H9 (cell line): Measurements from ENCODE around the gene UFM1. TPM values are rescaled to one million over a fixed set of nuclear protein-coding genes. Genes with fewer than 3 reads are reported as not detected.

Source experiments
- DNase-seq: peaks from one replicate; pipeline ENCODE4 v3.0.0-alpha.2; 2017
- H2AFZ ChIP-seq: one replicate; pipeline ENCODE4 v1.6.1; 2013; ENCODE audit warnings: mild to moderate bottlenecking, low read length, control low read depth, moderate library complexity
- H2AK5ac ChIP-seq: 2 replicates; pipeline ENCODE4 v1.6.1; 2013; ENCODE audit warnings: low read length, control low read depth, mixed read lengths; ENCODE audit not compliant: insufficient read length
- H2BK120ac ChIP-seq: one replicate; pipeline ENCODE4 v1.6.1; 2013; ENCODE audit warnings: low read depth, mild to moderate bottlenecking, low read length, control low read depth, inconsistent platforms; ENCODE audit not compliant: poor library complexity, severe bottlenecking
- H2BK12ac ChIP-seq: 2 replicates; pipeline ENCODE4 v1.6.1; 2013; ENCODE audit warnings: low read length, control low read depth, mixed read lengths, low read depth; ENCODE audit not compliant: insufficient read length
- H2BK15ac ChIP-seq: 2 replicates; pipeline ENCODE4 v1.6.1; 2013; ENCODE audit warnings: low read depth, low read length, control low read depth
- H2BK20ac ChIP-seq: one replicate; pipeline ENCODE4 v1.6.1; 2013; ENCODE audit warnings: low read depth, mild to moderate bottlenecking, low read length, control low read depth, inconsistent platforms; ENCODE audit not compliant: poor library complexity, severe bottlenecking
- H2BK5ac ChIP-seq: 2 replicates; pipeline ENCODE4 v1.6.1; 2013; ENCODE audit warnings: low read length, control low read depth, mixed read lengths; ENCODE audit not compliant: insufficient read length
- H3K14ac ChIP-seq: 2 replicates; pipeline ENCODE4 v1.6.1; 2013; ENCODE audit warnings: low read length, control low read depth; ENCODE audit not compliant: insufficient read depth
- H3K18ac ChIP-seq: 2 replicates; pipeline ENCODE4 v1.6.1; 2013; ENCODE audit warnings: low read depth, mild to moderate bottlenecking, mixed read lengths, low read length, control low read depth; ENCODE audit not compliant: insufficient read length
- H3K23ac ChIP-seq: 2 replicates; pipeline ENCODE4 v1.6.1; 2013; ENCODE audit warnings: low read length, control low read depth, mixed read lengths, low read depth; ENCODE audit not compliant: insufficient read length
- H3K23me2 ChIP-seq: 2 replicates; pipeline ENCODE4 v1.6.1; 2013; ENCODE audit warnings: low read depth, mild to moderate bottlenecking, mixed read lengths, low read length, control low read depth; ENCODE audit not compliant: insufficient read length, poor library complexity, severe bottlenecking
- H3K27ac ChIP-seq: 2 replicates; pipeline ENCODE4 v1.5.1; 2013; ENCODE audit warnings: low read length, control low read depth, mixed read lengths, low read depth; ENCODE audit not compliant: insufficient read length
- H3K27me3 ChIP-seq: 2 replicates; pipeline ENCODE4 v1.6.1; 2013; ENCODE audit warnings: low read length, control low read depth, inconsistent platforms; ENCODE audit not compliant: insufficient read depth
- H3K4ac ChIP-seq: 2 replicates; pipeline ENCODE4 v1.6.1; 2013; ENCODE audit warnings: low read depth, mild to moderate bottlenecking, control low read depth, inconsistent platforms, low read length, moderate library complexity
- H3K4me1 ChIP-seq: 2 replicates; pipeline ENCODE4 v1.6.1; 2013; ENCODE audit warnings: low read length, control low read depth, inconsistent platforms; ENCODE audit not compliant: insufficient read depth
- H3K4me2 ChIP-seq: 2 replicates; pipeline ENCODE4 v1.6.1; 2013; ENCODE audit warnings: low read length, control low read depth, mixed read lengths; ENCODE audit not compliant: insufficient read length, insufficient read depth
- H3K56ac ChIP-seq: 2 replicates; pipeline ENCODE4 v1.6.1; 2013; ENCODE audit warnings: low read depth, mild to moderate bottlenecking, mixed read lengths, low read length, control low read depth; ENCODE audit not compliant: insufficient read length
- H3K79me1 ChIP-seq: 2 replicates; pipeline ENCODE4 v1.6.1; 2013; ENCODE audit warnings: low read depth, mild to moderate bottlenecking, moderate library complexity, low read length, control low read depth, inconsistent platforms; ENCODE audit not compliant: insufficient read depth, poor library complexity, severe bottlenecking
- H3K79me2 ChIP-seq: 2 replicates; pipeline ENCODE4 v1.6.1; 2013; ENCODE audit warnings: low read length, control low read depth, inconsistent platforms; ENCODE audit not compliant: insufficient read depth
- H3K9ac ChIP-seq: 2 replicates; pipeline ENCODE4 v1.6.1; 2013; ENCODE audit warnings: low read length, control low read depth, mixed read lengths; ENCODE audit not compliant: insufficient read length; ENCODE audit errors: extremely low read depth
- H3K9me3 ChIP-seq: one replicate; pipeline ENCODE4 v1.6.1; 2013; ENCODE audit warnings: low read depth, low read length, inconsistent platforms; ENCODE audit not compliant: control insufficient read depth
- H3T11ph ChIP-seq: one replicate; pipeline ENCODE4 v1.6.1; 2013; ENCODE audit warnings: mild to moderate bottlenecking, low read length, control low read depth, inconsistent platforms
- H4K20me1 ChIP-seq: one replicate; pipeline ENCODE4 v1.6.1; 2013; ENCODE audit not compliant: control insufficient read depth, insufficient read length, insufficient read depth
- H4K5ac ChIP-seq: 2 replicates; pipeline ENCODE4 v1.6.1; 2013; ENCODE audit warnings: low read depth, mild to moderate bottlenecking, mixed read lengths, low read length, control low read depth; ENCODE audit not compliant: insufficient read length
- H4K8ac ChIP-seq: replicated peaks from 2 replicates; pipeline ENCODE4 v1.6.1; 2013; ENCODE audit warnings: low read length, control low read depth, mixed read lengths, low read depth; ENCODE audit not compliant: insufficient read length
- H4K91ac ChIP-seq: 2 replicates; pipeline ENCODE4 v1.6.1; 2013; ENCODE audit warnings: low read depth, mild to moderate bottlenecking, moderate library complexity, mixed read lengths, low read length, control low read depth; ENCODE audit not compliant: insufficient read length
- H3K27ac Mint-ChIP-seq, 3 experiments: 2 replicates in 2 of 3; 3 replicates in 1 of 3; pipeline ENCODE4 v1.8.0; 2020 to 2021; ENCODE audit warnings: mixed read lengths in 3 of 3, mild to moderate bottlenecking in 1 of 3, moderate library complexity in 1 of 3
- H3K27me3 Mint-ChIP-seq: 2 replicates; pipeline ENCODE4 v1.8.0; 2021; ENCODE audit warnings: low read depth, mild to moderate bottlenecking, moderate library complexity, mixed read lengths
- H3K36me3 Mint-ChIP-seq, 3 experiments: 2 replicates in 2 of 3; 3 replicates in 1 of 3; pipeline ENCODE4 v1.8.0; 2020 to 2021; ENCODE audit warnings: low read depth in 3 of 3, mixed read lengths in 3 of 3; ENCODE audit not compliant: insufficient read depth in 1 of 3
- H3K4me1 Mint-ChIP-seq, 2 experiments: 2 replicates each; pipeline ENCODE4 v1.8.0; 2020; ENCODE audit warnings: mixed read lengths in 2 of 2
- H3K4me3 Mint-ChIP-seq, 2 experiments: 2 replicates in 1 of 2; 3 replicates in 1 of 2; pipeline ENCODE4 v1.8.0; 2020 to 2021; ENCODE audit warnings: mild to moderate bottlenecking in 2 of 2, mixed read lengths in 2 of 2, moderate library complexity in 1 of 2
- H3K9me3 Mint-ChIP-seq, 2 experiments: 2 replicates in 1 of 2; 3 replicates in 1 of 2; pipeline ENCODE4 v1.8.0; 2020; ENCODE audit warnings: mild to moderate bottlenecking in 2 of 2, mixed read lengths in 2 of 2, moderate library complexity in 1 of 2
- WGBS: extraction: QIAGEN DNeasy Blood & Tissue Kit; methylation state at CpG from one replicate; pipeline ENCODE4 v1.1.7; 2013; ENCODE audit warnings: missing lambda C conversion rate, low lambda C conversion rate, mixed read lengths; ENCODE audit not compliant: insufficient read length; ENCODE audit errors: extremely low coverage; 5-methylcytosine and 5-hydroxymethylcytosine counted together
- total RNA-seq: library from RNA; stranded (reverse); gene quantifications from 2 replicates; pipeline ENCODE4 v1.2.1, GENCODE V29; 2021
- TF ChIP-seq, protein P1 (sequence below): fragments of 200-600 bp; sonication (generic); conservative IDR thresholded peaks from 3 replicates; pipeline ENCODE4 v1.8.0; 2021; ENCODE audit warnings: antibody characterized with exemption, mild to moderate bottlenecking

Gene UFM1
- total RNA-seq, 1 experiment from 2014 or later = 57.3 TPM

DNA sequence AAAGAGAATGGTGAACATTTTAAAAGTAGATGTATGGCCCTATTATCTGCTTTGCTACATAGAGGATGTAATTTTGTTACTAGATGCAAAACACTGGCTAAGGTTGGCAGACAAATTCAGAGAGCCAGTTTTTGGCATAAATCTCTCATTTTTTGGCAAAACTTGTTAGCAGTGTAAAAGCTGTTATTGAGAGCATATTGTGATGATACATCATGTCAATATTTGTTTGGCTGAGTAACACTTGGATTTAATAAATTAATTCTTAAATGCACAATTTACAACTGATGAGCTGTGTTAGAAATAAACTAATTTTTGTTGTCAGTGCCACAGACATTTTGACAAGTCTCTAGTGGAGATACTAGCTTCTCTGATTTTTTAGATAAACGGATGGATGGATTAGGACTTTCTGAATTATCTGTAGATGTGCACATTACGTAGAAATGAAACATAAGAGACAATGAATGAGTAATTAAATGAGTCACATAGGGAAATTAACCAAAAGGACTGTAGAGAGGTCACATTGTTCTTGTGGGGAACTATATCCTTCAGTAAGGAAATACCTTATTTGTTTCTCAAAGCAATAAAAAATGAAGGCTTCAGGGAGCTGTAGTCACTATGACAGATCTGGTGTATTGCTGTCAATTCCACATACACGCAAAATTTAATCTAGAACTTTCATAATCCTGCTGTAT is 17.4 kb downstream of the UFM1 start:
- Histone ChIP-seq H2AK5ac (no peak overlapping the region), H2BK120ac (no peak overlapping the region), H3K14ac (no peak overlapping the region), H2BK12ac (no peak overlapping the region), H3K9ac (no peak overlapping the region), H3K27ac (no peak overlapping the region), H3K79me2 (no peaks in the 10 kb centered on the region), H3K23me2 (no peaks in the 10 kb centered on the region), H3K9me3 (no peaks in the 10 kb centered on the region), H3K4me2 (no peak overlapping the region), H2BK20ac (no peak overlapping the region), H3K56ac (no peak overlapping the region), H3K4me1 (no peaks in the 10 kb centered on the region), H4K8ac (no peak overlapping the region), H2BK5ac (no peak overlapping the region), H4K91ac (no peak overlapping the region), H2BK15ac (no peak overlapping the region), H3K4ac (no peak overlapping the region), H2AFZ (no peak overlapping the region), H3K23ac (no peak overlapping the region), H4K5ac (no peak overlapping the region), H3K27me3 (no peaks in the 10 kb centered on the region), H4K20me1 (no peaks in the 10 kb centered on the region), H3K18ac (no peak overlapping the region), H3K79me1 (no peaks in the 10 kb centered on the region), H3T11ph (no peak overlapping the region)
- WGBS = no CpG with 5 or more reads among the region's 3 CpGs
- Mint-ChIP-seq H3K4me1 (peaks cover 2 to 10% of the 10 kb centered on the region in 2 experiments), H3K36me3 (peaks cover 4 to 13% (median 7%) of the 10 kb centered on the region in 3 experiments; a peak in 4 of 7 replicates), H3K4me3 (no peak overlapping the region), H3K9me3 (no peaks in the 10 kb centered on the region), H3K27me3 (no peaks in the 10 kb centered on the region), H3K27ac (no peak overlapping the region)
- DNase-seq = no peak
- TF ChIP-seq, protein P1, sequence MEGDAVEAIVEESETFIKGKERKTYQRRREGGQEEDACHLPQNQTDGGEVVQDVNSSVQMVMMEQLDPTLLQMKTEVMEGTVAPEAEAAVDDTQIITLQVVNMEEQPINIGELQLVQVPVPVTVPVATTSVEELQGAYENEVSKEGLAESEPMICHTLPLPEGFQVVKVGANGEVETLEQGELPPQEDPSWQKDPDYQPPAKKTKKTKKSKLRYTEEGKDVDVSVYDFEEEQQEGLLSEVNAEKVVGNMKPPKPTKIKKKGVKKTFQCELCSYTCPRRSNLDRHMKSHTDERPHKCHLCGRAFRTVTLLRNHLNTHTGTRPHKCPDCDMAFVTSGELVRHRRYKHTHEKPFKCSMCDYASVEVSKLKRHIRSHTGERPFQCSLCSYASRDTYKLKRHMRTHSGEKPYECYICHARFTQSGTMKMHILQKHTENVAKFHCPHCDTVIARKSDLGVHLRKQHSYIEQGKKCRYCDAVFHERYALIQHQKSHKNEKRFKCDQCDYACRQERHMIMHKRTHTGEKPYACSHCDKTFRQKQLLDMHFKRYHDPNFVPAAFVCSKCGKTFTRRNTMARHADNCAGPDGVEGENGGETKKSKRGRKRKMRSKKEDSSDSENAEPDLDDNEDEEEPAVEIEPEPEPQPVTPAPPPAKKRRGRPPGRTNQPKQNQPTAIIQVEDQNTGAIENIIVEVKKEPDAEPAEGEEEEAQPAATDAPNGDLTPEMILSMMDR = no peak
